AG09319 (cell line): ENCODE results near the gene ELMO1.

ENCODE experiments used
- DNase-seq: peaks from one replicate; pipeline ENCODE4 v3.0.0-alpha.2; 2010; ENCODE audit warnings: low read depth; ENCODE audit errors: extremely low read depth
- CTCF ChIP-seq: IDR thresholded peaks from 2 replicates; pipeline ENCODE4 v1.5.1; 2011; ENCODE audit warnings: low read depth, mild to moderate bottlenecking, inconsistent platforms, low read length, moderate library complexity

ELMO1 gene

DNA sequence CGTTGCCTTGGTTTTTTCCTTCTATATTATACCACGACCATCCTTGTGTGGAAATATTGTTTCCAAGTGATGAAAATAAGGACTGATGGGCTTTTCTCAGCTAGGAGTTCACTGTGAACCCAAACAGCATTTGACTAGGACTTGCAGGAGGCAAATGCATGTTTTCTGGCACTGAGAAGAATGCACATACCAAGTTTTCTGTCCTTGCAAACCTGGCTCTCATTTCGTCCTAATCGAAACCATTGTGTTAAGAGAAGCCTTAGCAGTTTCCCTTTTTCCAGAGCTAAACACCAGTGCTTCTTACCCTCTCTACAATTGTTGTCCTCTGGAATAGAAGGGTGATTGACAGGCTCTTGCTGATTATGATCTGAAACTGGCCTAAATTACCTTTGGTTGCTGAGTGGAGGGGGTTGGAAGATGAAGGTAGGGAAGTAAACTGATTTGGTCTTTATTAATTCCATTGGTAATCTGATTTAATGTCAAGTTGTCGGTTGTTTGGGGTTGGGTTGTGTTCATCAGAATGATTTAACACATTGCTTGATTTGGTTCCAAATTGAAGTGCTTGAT is 33.1 kb upstream of the ELMO1 start:
- no peak for DNase-seq
- TF ChIP-seq CTCF: no peak

DNA sequence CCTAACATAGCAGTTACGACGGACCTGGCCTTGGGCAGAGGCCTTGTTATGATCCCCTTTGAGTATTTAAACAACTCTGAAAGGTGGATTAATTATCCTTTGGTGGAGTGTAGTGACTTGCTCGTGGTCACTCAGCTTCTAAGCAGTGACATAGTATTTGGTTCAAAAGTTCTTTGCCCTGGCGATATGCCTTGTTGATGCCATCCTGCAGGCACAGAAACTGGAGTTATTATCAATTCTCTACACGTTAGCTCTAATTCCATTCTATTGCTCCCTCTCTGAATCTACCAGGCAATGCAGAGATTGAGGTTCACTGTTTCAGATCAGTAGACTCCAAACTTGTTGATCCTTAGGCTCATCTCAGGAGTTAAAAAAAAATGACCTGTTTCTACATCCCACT is 32.5 kb upstream of the ELMO1 start:
- TF ChIP-seq CTCF: no peak
- no peak for DNase-seq

GRCh38 chr7:37480041-37481031 is 31.7 kb upstream of the ELMO1 start:
- DNase-seq: no peak
- TF ChIP-seq CTCF: no peak

GRCh38 chr7:37476881-37477450 is 28.3 kb upstream of the ELMO1 start:
- TF ChIP-seq CTCF: no peak
- no peak for DNase-seq

DNA sequence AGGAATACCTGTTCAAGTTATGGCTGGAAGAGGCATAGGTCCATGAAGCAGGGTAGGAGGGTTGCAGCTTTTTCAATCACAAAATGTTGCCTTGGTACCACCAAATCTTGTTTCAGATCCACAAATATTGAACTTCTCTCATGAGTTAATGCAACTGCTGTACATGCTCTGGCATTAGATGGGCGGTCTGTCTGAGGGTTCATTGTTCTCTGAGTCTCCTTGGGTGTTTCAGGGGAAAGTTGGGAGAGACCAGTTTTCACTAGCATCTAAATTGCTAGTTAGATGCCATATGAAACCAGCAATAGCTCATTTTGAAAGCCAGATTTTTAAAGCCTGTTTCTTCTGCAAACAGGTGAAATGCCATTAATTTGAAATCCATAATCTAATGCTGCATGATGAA is 27.8 kb upstream of the ELMO1 start:
- TF ChIP-seq CTCF: no peak
- no peak for DNase-seq

DNA sequence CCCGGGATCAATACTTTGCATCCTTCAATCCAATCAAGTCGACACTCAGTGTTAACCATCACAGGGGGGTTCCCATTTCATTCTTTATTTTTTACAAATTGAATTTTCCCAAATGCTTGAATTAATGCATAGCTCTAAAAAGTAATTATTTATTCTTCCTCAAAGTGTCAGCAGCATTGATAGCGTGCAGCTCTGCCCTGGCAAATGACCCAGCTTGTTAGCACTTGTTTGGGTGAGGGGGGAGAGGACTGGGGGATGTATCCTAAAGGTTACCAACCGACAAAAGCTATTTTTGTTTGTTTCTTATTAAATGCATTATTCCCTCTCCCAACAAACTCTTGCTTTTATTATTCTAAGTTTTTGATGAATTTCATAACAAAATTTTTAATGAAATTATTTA is 27.0 kb upstream of the ELMO1 start:
- no peak for TF ChIP-seq CTCF
- no peak for DNase-seq

DNA sequence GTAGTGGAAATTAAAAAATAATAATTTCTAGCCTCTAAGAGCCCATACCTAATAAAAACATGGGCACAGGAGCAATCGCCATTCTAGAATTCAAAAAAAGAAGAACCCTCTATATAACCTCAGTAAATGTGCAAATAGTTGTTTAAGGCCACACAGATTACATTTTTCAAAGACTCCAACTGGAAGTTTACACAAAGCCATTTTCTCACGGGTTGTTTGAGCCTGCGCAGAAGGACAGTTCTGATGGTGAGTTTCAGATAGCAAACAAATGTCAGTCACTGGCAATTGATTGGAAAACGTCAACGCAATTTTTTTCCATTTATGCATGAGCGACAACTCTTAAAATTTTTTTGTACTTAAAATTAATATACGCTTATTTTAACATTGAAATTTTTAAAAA is 23.0 kb upstream of the ELMO1 start:
- DNase-seq: no peak
- TF ChIP-seq CTCF: no peak
